ENCODE results near the gene HIPK2.

DNA sequence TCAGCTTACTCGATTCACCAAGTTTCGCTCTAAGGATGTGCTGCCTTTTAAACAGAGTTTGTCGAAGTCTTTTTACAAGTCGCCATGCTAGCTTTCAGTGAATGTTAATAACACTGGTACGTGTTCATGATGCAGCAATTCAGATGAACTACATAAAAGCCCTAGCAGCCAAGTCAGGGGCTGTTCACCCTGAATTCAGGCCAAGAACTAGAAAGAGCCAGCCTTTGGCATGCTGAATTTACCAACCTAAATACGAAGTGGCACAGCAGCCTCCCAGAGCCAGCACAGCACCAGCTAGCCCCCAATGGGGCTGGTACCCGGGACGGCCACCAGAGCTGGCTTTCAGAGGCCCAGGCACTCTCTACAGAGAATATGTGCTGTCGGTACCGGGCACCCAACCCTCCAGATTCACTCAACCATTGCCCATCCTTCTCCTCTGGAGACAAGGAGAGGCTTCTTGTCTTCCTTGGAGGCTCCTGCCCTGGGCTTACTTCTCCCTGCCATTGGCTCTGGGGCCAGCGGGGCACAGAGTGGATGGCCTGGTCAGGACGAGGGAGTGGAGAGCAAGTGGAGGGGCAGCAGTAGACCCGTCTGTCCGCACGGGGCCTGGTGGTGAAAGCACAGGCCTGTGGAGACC lies 64.2 kb downstream of the HIPK2 start:
- TF ChIP-seq, protein P1, sequence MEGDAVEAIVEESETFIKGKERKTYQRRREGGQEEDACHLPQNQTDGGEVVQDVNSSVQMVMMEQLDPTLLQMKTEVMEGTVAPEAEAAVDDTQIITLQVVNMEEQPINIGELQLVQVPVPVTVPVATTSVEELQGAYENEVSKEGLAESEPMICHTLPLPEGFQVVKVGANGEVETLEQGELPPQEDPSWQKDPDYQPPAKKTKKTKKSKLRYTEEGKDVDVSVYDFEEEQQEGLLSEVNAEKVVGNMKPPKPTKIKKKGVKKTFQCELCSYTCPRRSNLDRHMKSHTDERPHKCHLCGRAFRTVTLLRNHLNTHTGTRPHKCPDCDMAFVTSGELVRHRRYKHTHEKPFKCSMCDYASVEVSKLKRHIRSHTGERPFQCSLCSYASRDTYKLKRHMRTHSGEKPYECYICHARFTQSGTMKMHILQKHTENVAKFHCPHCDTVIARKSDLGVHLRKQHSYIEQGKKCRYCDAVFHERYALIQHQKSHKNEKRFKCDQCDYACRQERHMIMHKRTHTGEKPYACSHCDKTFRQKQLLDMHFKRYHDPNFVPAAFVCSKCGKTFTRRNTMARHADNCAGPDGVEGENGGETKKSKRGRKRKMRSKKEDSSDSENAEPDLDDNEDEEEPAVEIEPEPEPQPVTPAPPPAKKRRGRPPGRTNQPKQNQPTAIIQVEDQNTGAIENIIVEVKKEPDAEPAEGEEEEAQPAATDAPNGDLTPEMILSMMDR (IDR thresholded peaks at IDR 0.05; ENCODE audit: borderline replicate concordance, extremely low read depth, low read length, poor library complexity, severe bottlenecking), result no peak
- TF ChIP-seq EZH2 (IDR thresholded peaks at IDR 0.05; ENCODE audit: borderline replicate concordance, low read depth, low read length, severe bottlenecking), result no peak

All from DND-41 (cell line).